OCI-LY3 (cell line): ENCODE measurements around the gene ARF1.

Experiments used
- EZH2phosphoT487 ChIP-seq: fragments of 200-600 bp; shearing (Covaris generic); IDR thresholded peaks from 2 replicates; pipeline ENCODE4 v1.6.1; 2018; ENCODE audit warnings: antibody characterized with exemption, mixed run types, low read depth
- TF ChIP-seq, protein P1 (sequence below): fragments of 200-600, 300-600 bp; sonication (generic); IDR thresholded peaks from 2 replicates; pipeline ENCODE4 v1.5.1; 2014; ENCODE audit warnings: antibody characterized with exemption, low read length, low read depth

DNA sequence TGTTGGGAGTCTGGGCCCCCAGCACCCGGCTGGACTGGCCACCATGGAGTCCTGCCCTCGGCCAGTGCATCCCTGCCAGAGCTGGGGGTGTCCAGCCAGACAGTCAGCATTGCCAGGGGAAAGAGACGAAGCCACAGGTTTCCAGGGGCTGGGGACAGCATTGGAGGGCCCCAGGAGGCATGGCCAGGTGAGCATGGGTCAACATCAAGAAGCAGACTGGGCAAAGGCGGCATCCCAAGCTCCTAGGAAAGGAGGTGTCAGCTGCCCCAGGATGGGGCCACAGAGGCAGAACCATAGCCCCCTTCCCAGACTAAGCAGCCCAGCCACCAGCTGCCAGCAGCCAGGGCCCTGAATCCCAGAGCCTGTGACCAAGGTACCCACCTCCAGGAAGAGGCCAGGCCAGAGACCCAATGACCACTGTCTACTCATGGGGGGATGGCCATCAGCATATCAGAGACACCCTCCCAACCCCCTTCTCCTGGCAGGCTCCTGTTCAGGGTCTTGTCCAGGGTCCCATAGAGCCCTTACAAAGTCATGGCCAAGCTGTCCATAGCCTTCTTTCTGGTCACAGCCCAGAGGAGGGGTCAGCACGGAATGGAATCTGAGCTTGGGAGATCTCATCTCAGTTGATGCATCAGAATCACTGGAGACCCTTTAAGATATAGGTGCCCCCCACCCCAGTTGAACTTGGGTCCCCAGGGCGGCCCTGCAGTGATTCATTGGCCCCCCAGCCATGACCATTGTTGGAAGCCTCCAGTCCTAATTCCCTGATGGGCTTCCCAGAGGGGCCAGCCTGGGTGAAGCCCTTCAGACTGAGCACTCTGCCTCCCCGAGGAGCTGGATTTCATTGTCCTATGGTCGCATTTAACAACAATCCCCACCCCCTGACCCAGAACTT, 43.3 kb upstream of the ARF1 start:
- TF ChIP-seq, protein P1, sequence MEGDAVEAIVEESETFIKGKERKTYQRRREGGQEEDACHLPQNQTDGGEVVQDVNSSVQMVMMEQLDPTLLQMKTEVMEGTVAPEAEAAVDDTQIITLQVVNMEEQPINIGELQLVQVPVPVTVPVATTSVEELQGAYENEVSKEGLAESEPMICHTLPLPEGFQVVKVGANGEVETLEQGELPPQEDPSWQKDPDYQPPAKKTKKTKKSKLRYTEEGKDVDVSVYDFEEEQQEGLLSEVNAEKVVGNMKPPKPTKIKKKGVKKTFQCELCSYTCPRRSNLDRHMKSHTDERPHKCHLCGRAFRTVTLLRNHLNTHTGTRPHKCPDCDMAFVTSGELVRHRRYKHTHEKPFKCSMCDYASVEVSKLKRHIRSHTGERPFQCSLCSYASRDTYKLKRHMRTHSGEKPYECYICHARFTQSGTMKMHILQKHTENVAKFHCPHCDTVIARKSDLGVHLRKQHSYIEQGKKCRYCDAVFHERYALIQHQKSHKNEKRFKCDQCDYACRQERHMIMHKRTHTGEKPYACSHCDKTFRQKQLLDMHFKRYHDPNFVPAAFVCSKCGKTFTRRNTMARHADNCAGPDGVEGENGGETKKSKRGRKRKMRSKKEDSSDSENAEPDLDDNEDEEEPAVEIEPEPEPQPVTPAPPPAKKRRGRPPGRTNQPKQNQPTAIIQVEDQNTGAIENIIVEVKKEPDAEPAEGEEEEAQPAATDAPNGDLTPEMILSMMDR = no peak
- TF ChIP-seq EZH2phosphoT487 = no peak
